K562 (cell line): ENCODE measurements around the gene CDK4. TPM values are rescaled to one million over a fixed set of nuclear protein-coding genes. Genes with fewer than 3 reads are reported as not detected.

ENCODE experiments used
- ATAC-seq: fragments of 200-7000 bp; cut with Tn5 transposase; 3 replicates; pipeline ENCODE4 v1.9.1; 2020; ENCODE audit warnings: moderate library complexity
- BruUV-seq: library from RNA; stranded (reverse); fragments of 400-500 nt; replicated peaks from 2 replicates; lab custom pipeline; 2021; lab: Mats Ljungman, UMichigan
- CTCF ChIA-PET: fragments of 300-600 bp; formaldehyde crosslinking; extraction: SDS; loops from one replicate; lab custom pipeline; 2021; ENCODE audit warnings: low intra/inter-chr PET ratio; lab: Yijun Ruan, JAX
- POLR2A ChIA-PET: fragments of 300-600, 350-650 bp; sonication (Branson Sonifier 250); formaldehyde crosslinking; extraction: SDS; loops from one replicate; lab custom pipeline; 2021; ENCODE audit warnings: antibody characterized with exemption, inconsistent platforms; lab: Yijun Ruan, JAX
- DNase-seq, 4 experiments: peaks; one replicate each; pipeline versions ENCODE4 v3.0.0 to v3.0.0-alpha.2; 2011 to 2018; ENCODE audit warnings: low spot score in 3 of 4, mixed read lengths in 3 of 4; ENCODE audit errors: extremely low read depth in 1 of 4
- FAIRE-seq: peaks from 2 replicates; lab custom pipeline; 2011; peaks lifted over from hg19 to GRCh38; lab: Jason Lieb, UNC
- H2AFZ ChIP-seq: 2 replicates; pipeline ENCODE4 v1.6.0; 2011; ENCODE audit warnings: low read depth, low read length, control low read depth, inconsistent platforms
- H3K27ac ChIP-seq: fragments of 200-600 bp; 3 replicates; pipeline ENCODE4 v1.8.0; 2011; ENCODE audit warnings: low read depth, mild to moderate bottlenecking, control low read depth, inconsistent platforms, low read length, moderate library complexity, mixed read lengths; ENCODE audit errors: extremely low read depth
- H3K27me3 ChIP-seq, 2 experiments: fragments of 300-600 bp in 1 of 2; 2 replicates in 1 of 2; 3 replicates in 1 of 2; pipeline versions ENCODE4 v1.6.0 to v1.8.0; 2011; ENCODE audit warnings: inconsistent platforms in 2 of 2, low read length in 2 of 2, mild to moderate bottlenecking in 1 of 2, mixed read lengths in 1 of 2, moderate library complexity in 1 of 2; ENCODE audit not compliant: control insufficient read depth in 2 of 2, insufficient read depth in 2 of 2
- H3K36me3 ChIP-seq: fragments of 300-600 bp; 3 replicates; pipeline ENCODE4 v1.8.0; 2011; ENCODE audit warnings: mild to moderate bottlenecking, low read length, inconsistent platforms; ENCODE audit not compliant: control insufficient read depth, insufficient read depth
- H3K4me1 ChIP-seq, 2 experiments: fragments of 200-600 bp in 1 of 2; replicated peaks in 1 of 2; 2 replicates in 1 of 2; 3 replicates in 1 of 2; pipeline versions ENCODE4 v1.5.1 to v1.8.0; 2011; ENCODE audit warnings: inconsistent platforms in 2 of 2, low read length in 2 of 2, mild to moderate bottlenecking in 1 of 2, mixed read lengths in 1 of 2, moderate library complexity in 1 of 2; ENCODE audit not compliant: control insufficient read depth in 2 of 2, insufficient read depth in 2 of 2
- H3K4me2 ChIP-seq: 2 replicates; pipeline ENCODE4 v1.6.1; 2011; ENCODE audit warnings: low read length, control low read depth, inconsistent platforms, mixed read lengths; ENCODE audit not compliant: insufficient read depth
- H3K4me3 ChIP-seq: fragments of 200-600 bp; sonication (generic), shearing (Covaris generic); 2 replicates; pipeline ENCODE4 v1.5.1; 2016; ENCODE audit warnings: control low read depth, inconsistent platforms
- H3K79me2 ChIP-seq: fragments of 200-600 bp; 3 replicates; pipeline ENCODE4 v1.8.0; 2011; ENCODE audit warnings: low read length, inconsistent platforms; ENCODE audit not compliant: control insufficient read depth, insufficient read depth
- H3K9ac ChIP-seq, 2 experiments: 2 replicates each; pipeline versions ENCODE4 v1.6.0 to v1.6.1; 2011; ENCODE audit warnings: low read depth in 2 of 2, low read length in 2 of 2, control low read depth in 1 of 2, inconsistent platforms in 1 of 2, mild to moderate bottlenecking in 1 of 2, mixed read lengths in 1 of 2; ENCODE audit not compliant: insufficient read depth in 1 of 2
- H3K9me1 ChIP-seq: one replicate; pipeline ENCODE4 v1.6.0; 2011; ENCODE audit warnings: inconsistent platforms, mild to moderate bottlenecking, low read length, moderate library complexity; ENCODE audit not compliant: control insufficient read depth, insufficient read depth
- H3K9me3 ChIP-seq: replicated peaks from 2 replicates; pipeline ENCODE4 v1.5.1; 2011; ENCODE audit warnings: low read depth, low read length, inconsistent platforms; ENCODE audit not compliant: control insufficient read depth, insufficient read depth
- H4K20me1 ChIP-seq: replicated peaks from 2 replicates; pipeline ENCODE4 v1.6.1; 2011; ENCODE audit warnings: low read length, inconsistent platforms, mixed read lengths; ENCODE audit not compliant: control insufficient read depth, insufficient read depth
- CREB1 ChIP-seq, 2 experiments: sonication (generic) in 1 of 2; formaldehyde crosslinking in 1 of 2; IDR thresholded peaks; 2 replicates each; pipeline versions ENCODE4 v1.6.1 to v1.8.0; 2012 to 2022; ENCODE audit warnings: inconsistent platforms in 1 of 2, mild to moderate bottlenecking in 1 of 2, missing genetic modification reagents in 1 of 2, moderate library complexity in 1 of 2
- PHF20 ChIP-seq: fragments of 450-650 bp; IDR thresholded peaks from 2 replicates; pipeline ENCODE4 v1.6.1; 2018; ENCODE audit not compliant: partially characterized antibody
- ZBTB49 ChIP-seq: sonication (generic); formaldehyde crosslinking; IDR thresholded peaks from 2 replicates; pipeline ENCODE4 v1.8.0; 2022; ENCODE audit warnings: missing genetic modification reagents, mild to moderate bottlenecking, borderline replicate concordance
- ZNF766 ChIP-seq: fragments of 200-800 bp; sonication (Bioruptor generic); conservative IDR thresholded peaks from 2 replicates; pipeline ENCODE4 v1.6.1; 2016; ENCODE audit warnings: missing genetic modification characterization, missing compliant biosample characterization
- WGBS: fragments of 100-300 bp; shearing (Covaris generic); methylation state at CpG from one replicate; pipeline ENCODE4 v1.1.6; 2016; ENCODE audit warnings: low coverage, mixed read lengths; ENCODE audit not compliant: insufficient coverage; ENCODE audit errors: missing lambda C conversion rate; 5-methylcytosine and 5-hydroxymethylcytosine counted together
- in situ Hi-C: fragments of 300-500 bp; cut with MboI; formaldehyde crosslinking; loops from 4 replicates; pipeline ENCODE4 v1.15.0; 2018; ENCODE audit warnings: inconsistent platforms, mixed read lengths
- intact Hi-C: fragments of 100-400 bp; cut with micrococcal nuclease; formaldehyde crosslinking; loops from 2 replicates; pipeline ENCODE4 v1.14.2; 2022
- polyA plus RNA-seq, 8 experiments: library from polyadenylated mRNA; depleted of rRNA in 4 of 8; stranded (reverse) in 5 of 8; unstranded in 3 of 8; fragments of >200 nt; fragmentation: Nextera tagmentation in 2 of 8; fragmentation: Illumina TruSeq in 1 of 8; extraction: Ambion mirVana in 2 of 8; extraction: Trizol in 1 of 8; gene quantifications; 2 replicates each; pipeline versions ENCODE4 v1.2.1 to v1.2.3, GENCODE V29; 2011 to 2014; ENCODE audit warnings: inconsistent platforms in 1 of 8, missing spikeins in 1 of 8
- total RNA-seq, 7 experiments: library from RNA; depleted of rRNA in 6 of 7; stranded (reverse); fragments of >200 nt in 6 of 7; fragmentation: Illumina TruSeq in 2 of 7; extraction: Trizol in 2 of 7; gene quantifications; 2 replicates each; pipeline versions ENCODE4 v1.2.1 to v1.2.3, GENCODE V29; 2011 to 2021; ENCODE audit warnings: low replicate concordance in 1 of 7

CDK4 gene
- total and polyA plus RNA-seq, 9 of the 15 experiments (the other 6 are each of a cell fraction or from before 2014, with no cell fraction given), result 37.8 to 436 (median 238) TPM

GRCh38 chr12:57717846-57718640, 34.1 kb downstream of the CDK4 start (continued):
- TF ChIP-seq ZBTB49 (CRISPR knock-in tag), result no peak
- TF ChIP-seq PHF20, result no peak

- H3K27ac ChIP-seq, result no peak overlapping the region
- H3K79me2 ChIP-seq, result no peaks in the 10 kb centered on the region
- intact Hi-C loops (no loop called here), in situ Hi-C loops (no loop called here)
- no peak overlapping the region for H3K4me3 ChIP-seq
- POLR2A ChIA-PET, result interaction anchor here (0.6 to 0.7 kb wide), 3 partner anchors 177 to 288 kb away, joined by 3 read pairs; no protein-coding TSS in a partner anchor
- no peaks in the 10 kb centered on the region for H3K9me3 ChIP-seq
- DNase-seq (no peak), ATAC-seq (no peak), FAIRE-seq (no peak)
- TF ChIP-seq CREB1 (IDR thresholded peaks at IDR 0.05) (no peak), CREB1 (CRISPR knock-in tag; IDR thresholded peaks at IDR 0.05) (no peak), ZNF766 (CRISPR knock-in tag) (no peak)
- H3K4me1 ChIP-seq, result no peaks in the 10 kb centered on the region; a peak in 1 of 5 replicates
- no peak overlapping the region for H3K4me2 ChIP-seq
- H3K27me3 ChIP-seq, result no peaks in the 10 kb centered on the region
- peaks cover 52% of the 10 kb centered on the region; the same call in 2 of the 3 replicates for H3K36me3 ChIP-seq
- no peak overlapping the region for H2AFZ ChIP-seq
- 77% methylated on average over 5 of the region's 5 CpGs for WGBS
- no peaks in the 10 kb centered on the region for H3K9me1 ChIP-seq
- H3K9ac ChIP-seq, result no peak overlapping the region
- no peaks in the 10 kb centered on the region for H4K20me1 ChIP-seq
- CTCF ChIA-PET, result no interaction called here
- BruUV-seq, result no TSS peak
These were observed 35.0 kb downstream of the CDK4 start for GRCh38 chr12:57717131-57717530.
